DND-41 (cell line): ENCODE data around the gene RENBP.

Experiments
- ATAC-seq: fragments of 200-7000 bp; cut with Tn5 transposase; 3 replicates; pipeline ENCODE4 v1.9.1; 2021; ENCODE audit warnings: low read depth; ENCODE audit not compliant: insufficient read depth
- DNase-seq: peaks from one replicate; pipeline ENCODE4 v3.0.0-alpha.2; 2020
- H2AFZ ChIP-seq: 2 replicates; pipeline ENCODE4 v1.6.0; 2012; ENCODE audit warnings: low read depth, low read length
- H3K27ac ChIP-seq: 2 replicates; pipeline ENCODE4 v1.5.1; 2012; ENCODE audit warnings: low read length, inconsistent platforms
- H3K27me3 ChIP-seq: fragments of 200-600 bp; sonication (generic); 2 replicates; pipeline ENCODE4 v1.6.0; 2012; ENCODE audit warnings: low read length, mild to moderate bottlenecking, inconsistent platforms; ENCODE audit not compliant: insufficient read depth, poor library complexity
- H3K36me3 ChIP-seq: 2 replicates; pipeline ENCODE4 v1.5.1; 2012; ENCODE audit warnings: low read length, inconsistent platforms; ENCODE audit not compliant: insufficient read depth
- H3K4me1 ChIP-seq: 2 replicates; pipeline ENCODE4 v1.5.1; 2012; ENCODE audit warnings: mild to moderate bottlenecking, low read length; ENCODE audit not compliant: insufficient read depth
- H3K4me2 ChIP-seq: 2 replicates; pipeline ENCODE4 v1.6.0; 2012; ENCODE audit warnings: mild to moderate bottlenecking, moderate library complexity, low read length, inconsistent platforms; ENCODE audit not compliant: insufficient read depth
- H3K4me3 ChIP-seq, 2 experiments: fragments of 200-600 bp in 1 of 2; shearing (Covaris generic) in 1 of 2; 2 replicates each; pipeline ENCODE4 v1.5.1; 2012 to 2016; ENCODE audit warnings: inconsistent platforms in 2 of 2, low read length in 2 of 2, mild to moderate bottlenecking in 2 of 2, low read depth in 1 of 2, moderate library complexity in 1 of 2
- H3K79me2 ChIP-seq: 2 replicates; pipeline ENCODE4 v1.6.0; 2012; ENCODE audit warnings: low read length, inconsistent platforms; ENCODE audit not compliant: insufficient read depth
- H3K9ac ChIP-seq: 2 replicates; pipeline ENCODE4 v1.6.0; 2012; ENCODE audit warnings: low read depth, mild to moderate bottlenecking, inconsistent platforms, low read length, moderate library complexity
- H3K9me3 ChIP-seq: 2 replicates; pipeline ENCODE4 v1.5.1; 2012; ENCODE audit warnings: low read length, moderate library complexity, mild to moderate bottlenecking, inconsistent platforms; ENCODE audit not compliant: insufficient read depth, severe bottlenecking
- H4K20me1 ChIP-seq: 2 replicates; pipeline ENCODE4 v1.6.0; 2012; ENCODE audit warnings: low read length; ENCODE audit not compliant: insufficient read depth
- CTCF ChIP-seq: IDR thresholded peaks from 2 replicates; pipeline ENCODE4 v1.5.1; 2012; ENCODE audit warnings: borderline replicate concordance, low read length, moderate library complexity, mild to moderate bottlenecking; ENCODE audit not compliant: poor library complexity, severe bottlenecking; ENCODE audit errors: extremely low read depth
- EZH2 ChIP-seq: IDR thresholded peaks from 3 replicates; pipeline ENCODE4 v1.6.1; 2012; ENCODE audit warnings: borderline replicate concordance, low read depth, mild to moderate bottlenecking, moderate library complexity, low read length, inconsistent platforms; ENCODE audit not compliant: severe bottlenecking

Gene RENBP

DNA sequence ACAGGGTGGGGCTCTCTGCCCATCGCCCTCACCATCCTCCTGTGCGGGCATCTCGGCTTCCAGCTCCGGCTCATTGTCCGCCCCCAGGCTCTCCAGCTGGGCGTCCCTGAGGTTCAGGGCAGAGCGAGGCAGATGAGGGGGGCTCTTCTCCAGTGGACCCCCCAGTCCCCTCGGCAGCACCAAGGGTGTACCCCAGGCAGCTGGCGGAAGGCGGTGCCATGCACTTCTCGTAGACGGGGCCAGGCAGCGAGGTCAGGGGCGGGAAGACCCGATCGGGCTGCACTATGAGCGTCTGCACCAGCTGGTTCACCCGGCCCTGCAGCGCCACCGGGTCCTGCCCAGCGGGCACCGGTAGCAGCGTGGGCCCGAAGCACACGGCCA lies 34.5 kb downstream of the RENBP start:
- Histone ChIP-seq H3K36me3 (peaks cover 49% of the 10 kb centered on the region), H2AFZ (no peak overlapping the region), H3K9ac (no peak overlapping the region), H4K20me1 (peaks cover 11% of the 10 kb centered on the region), H3K79me2 (no peaks in the 10 kb centered on the region), H3K27me3 (no peaks in the 10 kb centered on the region), H3K4me2 (no peak overlapping the region), H3K4me1 (no peaks in the 10 kb centered on the region), H3K9me3 (no peaks in the 10 kb centered on the region), H3K27ac (no peak overlapping the region), H3K4me3 (no peak overlapping the region)
- ATAC-seq (no peak), DNase-seq (no peak)
- TF ChIP-seq EZH2 (no peak), CTCF (no peak)

DNA sequence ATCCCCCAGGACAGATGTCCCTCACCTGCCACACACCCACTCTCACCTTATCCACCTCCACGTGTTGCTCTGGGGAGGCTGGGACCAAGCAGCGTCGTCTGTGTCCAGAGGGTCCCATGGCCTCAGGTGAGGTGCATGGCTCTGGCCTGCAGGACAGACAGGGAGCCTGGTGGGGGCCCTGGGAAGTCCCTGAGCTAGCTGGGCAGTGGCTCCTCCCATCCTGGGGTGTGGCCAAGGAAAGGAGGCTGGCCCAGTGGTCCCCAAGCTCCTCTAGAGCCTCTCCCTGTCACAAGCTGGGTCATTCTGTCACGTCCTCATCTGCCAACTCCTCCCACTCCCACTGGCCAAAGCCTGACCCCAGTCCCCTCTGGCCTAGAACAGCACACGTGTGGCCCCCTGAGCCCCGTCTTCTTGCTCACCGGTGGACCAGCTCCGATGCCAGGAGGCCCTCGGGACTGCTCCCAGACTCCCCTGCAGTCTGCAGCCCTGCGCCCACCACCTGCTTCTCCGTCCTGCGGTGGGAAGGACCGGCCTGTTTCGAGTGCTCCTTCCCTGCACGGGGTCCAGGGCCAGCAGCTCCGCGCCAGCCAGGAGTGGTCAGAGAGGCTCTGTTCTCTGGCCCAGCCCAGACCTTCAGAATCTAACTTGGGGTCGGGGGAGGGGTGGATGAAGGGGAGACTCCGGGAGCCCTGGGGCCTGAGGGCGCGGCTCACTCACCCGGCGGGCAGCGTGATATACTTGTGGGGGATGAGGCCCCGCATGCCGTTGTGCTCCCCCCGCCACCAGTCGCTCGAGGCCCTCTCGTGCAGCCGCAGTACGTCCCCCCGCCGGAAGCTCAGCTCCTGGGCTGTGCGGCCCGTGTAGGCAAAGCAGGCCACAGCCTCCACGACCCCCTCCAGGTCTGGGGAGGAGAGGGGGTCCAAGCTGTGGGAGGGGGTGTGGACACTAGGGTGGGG lies 35.1 kb downstream of the RENBP start:
- Histone ChIP-seq H2AFZ (no peak overlapping the region), H3K9ac (no peak overlapping the region), H3K27me3 (no peaks in the 10 kb centered on the region)

DNA sequence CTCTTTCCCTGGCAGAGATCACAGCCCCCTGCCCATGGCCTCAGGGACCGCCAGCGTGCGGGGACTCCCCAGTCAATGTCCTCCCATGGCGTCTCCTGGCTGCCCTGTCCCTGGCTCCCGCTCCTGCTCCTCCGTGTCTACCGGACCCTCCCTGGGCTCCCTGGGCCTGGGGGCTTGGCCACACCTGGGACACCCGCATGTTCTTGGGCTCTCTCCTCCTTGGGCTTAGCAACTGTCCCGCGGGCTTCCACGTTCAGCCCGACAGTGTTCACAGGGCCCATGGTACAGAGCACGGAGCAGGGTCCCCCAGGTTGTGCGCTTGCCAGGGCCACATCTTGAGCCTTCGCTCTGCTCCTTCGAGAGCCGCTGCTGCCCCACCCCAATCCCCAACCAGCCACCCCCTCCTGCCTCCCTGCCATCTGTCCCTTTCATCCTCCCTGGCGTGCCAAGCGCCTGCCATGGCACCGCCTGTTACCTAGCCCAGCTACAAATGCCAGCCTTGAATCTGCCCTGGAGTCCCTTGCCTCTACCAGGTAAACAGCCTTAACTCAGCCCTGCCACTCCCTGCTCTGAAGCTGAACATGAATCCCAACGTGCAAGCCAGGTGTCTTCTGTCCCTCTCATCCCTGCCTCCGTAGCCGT lies 36.1 kb downstream of the RENBP start:
- no peak for TF ChIP-seq CTCF
- TF ChIP-seq EZH2: no peak
- Histone ChIP-seq H3K27ac (no peak overlapping the region), H3K4me3 (no peak overlapping the region), H3K79me2 (no peaks in the 10 kb centered on the region), H3K9ac (no peak overlapping the region), H2AFZ (no peak overlapping the region), H3K9me3 (no peaks in the 10 kb centered on the region), H4K20me1 (peaks cover 1% of the 10 kb centered on the region; the same call in 1 of the 2 replicates), H3K36me3 (peaks cover 39% of the 10 kb centered on the region), H3K27me3 (no peaks in the 10 kb centered on the region), H3K4me1 (no peaks in the 10 kb centered on the region), H3K4me2 (no peak overlapping the region)
- ATAC-seq (no peak), DNase-seq (no peak)

More for the DNA sequence above, 35.1 kb downstream of the RENBP start:
- H3K27ac ChIP-seq: no peak overlapping the region
- H3K79me2 ChIP-seq: no peaks in the 10 kb centered on the region
- H4K20me1 ChIP-seq: peaks cover 7% of the 10 kb centered on the region; the same call in 1 of the 2 replicates
- DNase-seq (no peak), ATAC-seq (no peak)
- H3K4me2 ChIP-seq: no peak overlapping the region
- no peaks in the 10 kb centered on the region for H3K4me1 ChIP-seq
- no peaks in the 10 kb centered on the region for H3K9me3 ChIP-seq
- no peak for TF ChIP-seq CTCF
- TF ChIP-seq EZH2: no peak
- peaks cover 49% of the 10 kb centered on the region for H3K36me3 ChIP-seq
- H3K4me3 ChIP-seq: no peak overlapping the region
